ENCODE data around the gene NAXE.
"Not testable (repeated sequence)": the region's sequence is repeated elsewhere in the genome, so short reads cannot be mapped to it uniquely, and the experiment has no call there.

The NAXE gene

GRCh38 chr1:156591432-156592157 is at the start of gene NAXE:
TSS of gene NAXE (plus strand) at chr1:156591776. CDS start at chr1:156591805, 29 bp downstream.
- DNase-seq (ENCODE audit: low read depth), result peak; percentile 50

GRCh38 chr1:156543066-156543465 is 48.5 kb upstream of the NAXE start:
- no peak for DNase-seq (ENCODE audit: low read depth)

GRCh38 chr1:156544592-156545102 is 46.9 kb upstream of the NAXE start:
- no peak for DNase-seq (ENCODE audit: low read depth)

- DNase-seq (ENCODE audit: low read depth), result no peak
Measured at GRCh38 chr1:156546267-156546666, 45.3 kb upstream of the NAXE start.

GRCh38 chr1:156547434-156547833 is 44.1 kb upstream of the NAXE start:
- DNase-seq (ENCODE audit: low read depth), result no peak

GRCh38 chr1:156547982-156548381 is 43.6 kb upstream of the NAXE start:
- no peak for DNase-seq (ENCODE audit: low read depth)

- no peak for DNase-seq (ENCODE audit: low read depth)
Measured at GRCh38 chr1:156549390-156549789, 42.2 kb upstream of the NAXE start.

GRCh38 chr1:156549831-156550230 is 41.7 kb upstream of the NAXE start:
- no peak for DNase-seq (ENCODE audit: low read depth)

GRCh38 chr1:156550346-156550745 is 41.2 kb upstream of the NAXE start:
- no peak for DNase-seq (ENCODE audit: low read depth)

GRCh38 chr1:156551066-156551643 is 40.4 kb upstream of the NAXE start:
- no peak for DNase-seq (ENCODE audit: low read depth)

GRCh38 chr1:156551869-156552268 is 39.7 kb upstream of the NAXE start:
- no peak for DNase-seq (ENCODE audit: low read depth)

GRCh38 chr1:156552518-156552917 is 39.1 kb upstream of the NAXE start:
- DNase-seq (ENCODE audit: low read depth), result no peak

- not testable (repeated sequence) for DNase-seq (ENCODE audit: low read depth)
Measured at GRCh38 chr1:156552937-156553336, 38.6 kb upstream of the NAXE start.

- DNase-seq (ENCODE audit: low read depth), result no peak
Measured at GRCh38 chr1:156553860-156554485, 37.6 kb upstream of the NAXE start.

- no peak for DNase-seq (ENCODE audit: low read depth)
Measured at GRCh38 chr1:156554971-156555370, 36.6 kb upstream of the NAXE start.

- DNase-seq (ENCODE audit: low read depth), result no peak
Measured at GRCh38 chr1:156555715-156556114, 35.9 kb upstream of the NAXE start.

- DNase-seq (ENCODE audit: low read depth), result no peak
Measured at GRCh38 chr1:156556354-156556753, 35.2 kb upstream of the NAXE start.

GRCh38 chr1:156559086-156559796 is 32.3 kb upstream of the NAXE start:
- no peak for DNase-seq (ENCODE audit: low read depth)

- DNase-seq (ENCODE audit: low read depth), result no peak
Measured at GRCh38 chr1:156559797-156560385, 31.7 kb upstream of the NAXE start.

GRCh38 chr1:156560585-156561163 is 30.9 kb upstream of the NAXE start:
- DNase-seq (ENCODE audit: low read depth), result no peak

GRCh38 chr1:156565519-156565918 is 26.1 kb upstream of the NAXE start:
- DNase-seq (ENCODE audit: low read depth), result no peak

GRCh38 chr1:156566436-156566835 is 25.1 kb upstream of the NAXE start:
- no peak for DNase-seq (ENCODE audit: low read depth)
